Measurements from ENCODE around the gene ELMO3. TPM values are rescaled to one million over a fixed set of nuclear protein-coding genes. Genes with fewer than 3 reads are reported as not detected.

ELMO3 gene
- total RNA-seq, 6 donors from 2014 or later, result 17.4 to 26.2 (median 24.4) TPM

DNA sequence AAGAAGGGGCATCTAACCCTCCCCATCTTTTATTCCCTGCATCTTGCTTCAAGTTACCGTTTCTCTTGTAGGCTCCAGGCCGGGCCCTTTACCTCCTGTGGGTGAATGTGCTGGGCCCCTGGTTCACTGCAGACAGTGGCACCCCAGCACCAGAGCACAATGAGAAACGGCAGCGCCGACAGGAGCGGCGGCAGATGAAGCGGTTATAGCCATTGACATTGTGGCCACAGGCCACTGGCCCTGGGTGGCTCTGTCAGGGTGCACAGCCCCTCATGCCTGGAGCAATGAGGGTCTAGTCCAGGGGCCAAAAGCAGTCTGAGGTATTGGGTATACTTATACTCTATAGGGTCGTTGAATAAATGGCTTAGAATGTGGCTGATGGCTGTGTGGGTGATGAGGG, 30.0 kb downstream of the ELMO3 start:
- WGBS, 2 donors, result 68 to 81% methylated on average over 3 to 9 of the region's 9 CpGs
- DNase-seq (no peak), ATAC-seq (ENCODE audit: low FRiP score in 2 of 2) (no peak)
- no peaks in the 10 kb centered on the region for H3K9me3 ChIP-seq
- H3K27ac ChIP-seq, result no peak overlapping the region
- no peak overlapping the region for H3K4me3 ChIP-seq
- peaks cover 45 to 60% (median 56%) of the 10 kb centered on the region in 4 donors for H3K36me3 ChIP-seq
- TF ChIP-seq POLR2A (IDR thresholded peaks at IDR 0.05) (no peak), POLR2AphosphoS5 (IDR thresholded peaks at IDR 0.05) (no peak), EP300 (IDR thresholded peaks at IDR 0.05) (no peak)
- TF ChIP-seq, protein P1, sequence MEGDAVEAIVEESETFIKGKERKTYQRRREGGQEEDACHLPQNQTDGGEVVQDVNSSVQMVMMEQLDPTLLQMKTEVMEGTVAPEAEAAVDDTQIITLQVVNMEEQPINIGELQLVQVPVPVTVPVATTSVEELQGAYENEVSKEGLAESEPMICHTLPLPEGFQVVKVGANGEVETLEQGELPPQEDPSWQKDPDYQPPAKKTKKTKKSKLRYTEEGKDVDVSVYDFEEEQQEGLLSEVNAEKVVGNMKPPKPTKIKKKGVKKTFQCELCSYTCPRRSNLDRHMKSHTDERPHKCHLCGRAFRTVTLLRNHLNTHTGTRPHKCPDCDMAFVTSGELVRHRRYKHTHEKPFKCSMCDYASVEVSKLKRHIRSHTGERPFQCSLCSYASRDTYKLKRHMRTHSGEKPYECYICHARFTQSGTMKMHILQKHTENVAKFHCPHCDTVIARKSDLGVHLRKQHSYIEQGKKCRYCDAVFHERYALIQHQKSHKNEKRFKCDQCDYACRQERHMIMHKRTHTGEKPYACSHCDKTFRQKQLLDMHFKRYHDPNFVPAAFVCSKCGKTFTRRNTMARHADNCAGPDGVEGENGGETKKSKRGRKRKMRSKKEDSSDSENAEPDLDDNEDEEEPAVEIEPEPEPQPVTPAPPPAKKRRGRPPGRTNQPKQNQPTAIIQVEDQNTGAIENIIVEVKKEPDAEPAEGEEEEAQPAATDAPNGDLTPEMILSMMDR (IDR thresholded peaks at IDR 0.05), result no peak
- no peaks in the 10 kb centered on the region for H3K27me3 ChIP-seq
- H3K4me1 ChIP-seq, result peaks cover 17 to 35% (median 23%) of the 10 kb centered on the region in 4 donors

- 93% methylated on average over 23 to 27 of the region's 32 CpGs for WGBS, 2 donors
- ATAC-seq (ENCODE audit: low FRiP score in 2 of 2) (no peak), DNase-seq (peak in 1 of 2 donors; percentile 77)
- H3K4me3 ChIP-seq, result no peak overlapping the region
- H3K36me3 ChIP-seq, result peaks cover 57 to 72% (median 68%) of the 10 kb centered on the region in 4 donors
- H3K27me3 ChIP-seq, result no peaks in the 10 kb centered on the region
- H3K27ac ChIP-seq, result no peak overlapping the region
- H3K9me3 ChIP-seq, result no peaks in the 10 kb centered on the region
- peaks cover 17 to 27% (median 17%) of the 10 kb centered on the region in 4 donors for H3K4me1 ChIP-seq
- TF ChIP-seq EP300 (IDR thresholded peaks at IDR 0.05), result no peak
- TF ChIP-seq POLR2A (IDR thresholded peaks at IDR 0.05), result no peak
- TF ChIP-seq, protein P1 (IDR thresholded peaks at IDR 0.05), result no peak
- no peak for TF ChIP-seq POLR2AphosphoS5 (IDR thresholded peaks at IDR 0.05)
Observed at GRCh38 chr16:67229906-67230808, 31.2 kb downstream of the ELMO3 start.

DNA sequence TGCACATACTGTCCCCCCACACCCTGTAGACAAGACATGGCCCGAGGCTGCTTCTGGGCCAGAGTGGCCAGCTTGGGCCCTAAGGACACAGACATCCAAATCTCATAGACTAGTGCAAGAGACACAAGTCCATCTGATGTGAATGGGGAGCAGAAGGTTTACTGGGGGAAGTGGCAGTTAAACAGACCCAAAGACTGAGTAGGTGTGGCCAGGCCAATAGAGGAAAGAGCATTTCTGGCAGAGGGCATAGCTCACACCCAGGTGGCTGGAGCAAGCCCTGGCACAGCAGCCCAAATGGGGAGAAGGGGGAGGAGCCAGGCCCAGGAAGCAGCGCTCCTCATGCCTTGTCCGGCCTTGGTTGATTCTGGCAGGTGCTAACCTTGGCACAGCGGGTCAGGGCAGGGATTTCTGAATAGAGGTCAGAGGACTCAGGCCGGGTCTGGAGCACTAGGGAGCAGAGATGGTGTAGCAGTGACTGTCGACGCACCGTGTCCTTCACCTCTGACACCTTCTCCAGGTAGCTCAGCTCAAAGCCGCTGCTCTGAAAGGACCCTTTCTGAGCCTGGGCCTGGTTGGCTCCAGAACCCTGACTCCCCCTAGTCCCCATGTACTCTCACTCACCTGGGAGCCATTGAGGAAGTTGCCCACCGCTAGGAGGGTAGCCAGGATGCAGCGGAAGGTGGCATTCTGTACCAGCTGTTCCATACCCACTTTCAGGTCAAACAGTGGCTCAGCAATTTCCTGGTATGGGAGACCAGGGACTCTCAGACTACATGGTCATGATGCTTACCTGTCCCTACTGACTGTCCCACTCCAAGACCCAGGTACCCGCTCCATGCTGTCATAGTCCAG, 32.1 kb downstream of the ELMO3 start:
- TF ChIP-seq, protein P1 (IDR thresholded peaks at IDR 0.05), result no peak
- TF ChIP-seq POLR2A (IDR thresholded peaks at IDR 0.05), result no peak
- TF ChIP-seq POLR2AphosphoS5 (IDR thresholded peaks at IDR 0.05), result no peak
- TF ChIP-seq EP300 (IDR thresholded peaks at IDR 0.05), result no peak
- ATAC-seq (ENCODE audit: low FRiP score in 2 of 2), result no peak
- Histone ChIP-seq H3K36me3 (peaks cover 63 to 81% (median 77%) of the 10 kb centered on the region in 4 donors), H3K27me3 (no peaks in the 10 kb centered on the region), H3K4me1 (peaks cover 14 to 25% (median 15%) of the 10 kb centered on the region in 4 donors), H3K4me3 (no peak overlapping the region), H3K9me3 (no peaks in the 10 kb centered on the region), H3K27ac (no peak overlapping the region)
- DNase-seq, result no peak
- WGBS, 2 donors, result 90 to 91% methylated on average over 6 to 12 of the region's 12 CpGs

DNA sequence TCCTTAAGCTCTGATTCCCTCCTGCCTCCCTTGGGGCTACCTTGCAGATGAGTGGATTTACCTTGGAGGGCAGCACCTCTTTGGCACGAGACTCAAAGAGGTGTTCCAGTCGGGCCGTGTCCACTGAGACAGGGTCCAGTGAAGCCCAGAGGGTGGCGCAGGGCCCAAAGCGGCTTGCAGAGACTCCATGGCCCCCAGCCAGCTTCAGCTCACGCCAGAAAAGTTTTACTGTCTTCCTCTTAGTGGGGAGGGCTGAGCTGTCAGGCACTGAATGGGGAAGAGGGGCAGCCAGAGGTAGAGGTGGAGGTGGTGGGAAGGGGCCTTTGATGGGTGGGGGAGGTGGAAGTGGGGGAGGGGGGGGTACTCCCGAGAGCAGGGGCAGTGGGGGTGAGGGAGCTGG, 34.7 kb downstream of the ELMO3 start:
- TF ChIP-seq, protein P1 (IDR thresholded peaks at IDR 0.05), result no peak
- TF ChIP-seq POLR2A (IDR thresholded peaks at IDR 0.05) (no peak), POLR2AphosphoS5 (IDR thresholded peaks at IDR 0.05) (no peak), EP300 (IDR thresholded peaks at IDR 0.05) (no peak)
- Histone ChIP-seq H3K4me1 (peaks cover 0 to 12% (median 2%) of the 10 kb centered on the region in 4 donors), H3K36me3 (peaks cover 80 to 100% (median 97%) of the 10 kb centered on the region in 4 donors), H3K27ac (no peak overlapping the region), H3K27me3 (no peaks in the 10 kb centered on the region), H3K9me3 (no peaks in the 10 kb centered on the region), H3K4me3 (no peak overlapping the region)
- ATAC-seq (ENCODE audit: low FRiP score in 2 of 2) (no peak), DNase-seq (no peak)
- WGBS, 2 donors, result 79 to 80% methylated on average over 7 of the region's 7 CpGs

All from upper lobe of left lung (tissue), 6 donors.